Measurements from ENCODE around the gene E2F2. TPM values are rescaled to one million over a fixed set of nuclear protein-coding genes. Genes with fewer than 3 reads are reported as not detected.

The E2F2 gene
- total RNA-seq, 1 experiment from 2014 or later, result 5.1 TPM

- no peaks in the 10 kb centered on the region for H3K23me2 ChIP-seq (ENCODE audit: insufficient read length, low read depth, low read length, poor library complexity, severe bottlenecking)
- H3K9me3 ChIP-seq (ENCODE audit: control insufficient read depth, low read depth, low read length), result no peaks in the 10 kb centered on the region
- H3K27me3 ChIP-seq (ENCODE audit: insufficient read depth, low read length), result no peaks in the 10 kb centered on the region
- no peak overlapping the region for H3K4ac ChIP-seq (ENCODE audit: low read depth, low read length)
- H2AFZ ChIP-seq (ENCODE audit: low read length), result no peak overlapping the region
- H2BK20ac ChIP-seq (ENCODE audit: low read depth, low read length, poor library complexity, severe bottlenecking), result no peak overlapping the region
- no peak overlapping the region for H4K8ac ChIP-seq (replicated peaks; ENCODE audit: insufficient read length, low read depth, low read length)
- no peak overlapping the region; the same call in 1 of the 2 replicates for H3K14ac ChIP-seq (ENCODE audit: insufficient read depth, low read length)
- no peaks in the 10 kb centered on the region for H3K79me1 ChIP-seq (ENCODE audit: insufficient read depth, low read depth, low read length, poor library complexity, severe bottlenecking)
- DNase-seq, result peak; percentile 63
- no peak overlapping the region for H2BK5ac ChIP-seq (ENCODE audit: insufficient read length, low read length)
- no peak overlapping the region for H2BK12ac ChIP-seq (ENCODE audit: insufficient read length, low read depth, low read length)
- no CpG with 5 or more reads among the region's 9 CpGs for WGBS (ENCODE audit: extremely low coverage, insufficient read length, low lambda C conversion rate)
- H3K4me2 ChIP-seq (ENCODE audit: insufficient read depth, insufficient read length, low read length), result no peak overlapping the region
- no peaks in the 10 kb centered on the region for H3K9me3 Mint-ChIP-seq
- no peaks in the 10 kb centered on the region for H4K20me1 ChIP-seq (ENCODE audit: control insufficient read depth, insufficient read depth, insufficient read length)
- H3K18ac ChIP-seq (ENCODE audit: insufficient read length, low read depth, low read length), result no peak overlapping the region
- no peak overlapping the region for H3K23ac ChIP-seq (ENCODE audit: insufficient read length, low read depth, low read length)
- no peak overlapping the region for H3K9ac ChIP-seq (ENCODE audit: extremely low read depth, insufficient read length, low read length)
- H3K4me3 Mint-ChIP-seq, result no peak overlapping the region
- no peaks in the 10 kb centered on the region; the same call in 1 of the 2 replicates for H3K4me1 ChIP-seq (ENCODE audit: insufficient read depth, low read length)
- no peak overlapping the region for H2BK15ac ChIP-seq (ENCODE audit: low read depth, low read length)
- no peak overlapping the region for H3K27ac Mint-ChIP-seq
- no peak overlapping the region for H3T11ph ChIP-seq (ENCODE audit: low read length)
- H3K27ac ChIP-seq (ENCODE audit: insufficient read length, low read depth, low read length), result no peak overlapping the region
- no peak overlapping the region for H2BK120ac ChIP-seq (ENCODE audit: low read depth, low read length, poor library complexity, severe bottlenecking)
- no peak for TF ChIP-seq CTCF (conservative IDR thresholded peaks at IDR 0.05)
- peaks cover 33 to 35% of the 10 kb centered on the region in 2 experiments for H3K4me1 Mint-ChIP-seq
- H3K27me3 Mint-ChIP-seq (ENCODE audit: low read depth), result peaks cover 27% of the 10 kb centered on the region
- no peak overlapping the region for H4K5ac ChIP-seq (ENCODE audit: insufficient read length, low read depth, low read length)
- H3K36me3 Mint-ChIP-seq (ENCODE audit: insufficient read depth in 1 of 3, low read depth in 3 of 3), result no peaks in the 10 kb centered on the region
- no peaks in the 10 kb centered on the region for H3K79me2 ChIP-seq (ENCODE audit: insufficient read depth, low read length)
- no peak overlapping the region for H3K56ac ChIP-seq (ENCODE audit: insufficient read length, low read depth, low read length)
- no peak overlapping the region for H4K91ac ChIP-seq (ENCODE audit: insufficient read length, low read depth, low read length)
- no peak overlapping the region for H2AK5ac ChIP-seq (ENCODE audit: insufficient read length, low read length)
Observed at GRCh38 chr1:23548704-23549143, 17.7 kb upstream of the E2F2 start.
